NCI-H2029 treated with DMSO at 0.1 percent for 48 hours (cell line): ENCODE results near the gene STXBP3.
"Not testable (repeated sequence)": the region's sequence is repeated elsewhere in the genome, so short reads cannot be mapped to it uniquely, and the experiment has no call there.

Experiments
- DNase-seq: peaks from one replicate; lab custom pipeline; 2025; lab: John Stamatoyannopoulos, UW

Gene STXBP3

DNA sequence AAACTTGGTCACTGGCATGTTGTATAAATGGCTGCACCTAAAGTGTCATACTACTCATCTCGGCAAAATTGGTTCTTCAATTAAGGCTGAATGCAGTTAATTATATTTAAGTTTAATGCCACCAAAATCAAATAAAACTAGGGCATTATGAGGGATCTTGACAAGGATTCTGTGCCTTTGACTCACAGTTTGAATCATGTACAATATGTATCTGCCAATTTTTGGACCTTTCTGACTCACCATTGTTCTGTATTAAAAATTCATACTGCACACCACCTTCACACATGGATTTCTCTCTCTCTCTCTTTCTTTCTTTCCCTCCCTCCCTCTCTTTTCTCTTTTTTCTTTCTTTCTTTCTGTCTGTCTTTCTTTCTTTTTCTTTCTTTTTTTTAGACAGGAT is 14.1 kb upstream of the STXBP3 start:
- DNase-seq, result no peak

DNA sequence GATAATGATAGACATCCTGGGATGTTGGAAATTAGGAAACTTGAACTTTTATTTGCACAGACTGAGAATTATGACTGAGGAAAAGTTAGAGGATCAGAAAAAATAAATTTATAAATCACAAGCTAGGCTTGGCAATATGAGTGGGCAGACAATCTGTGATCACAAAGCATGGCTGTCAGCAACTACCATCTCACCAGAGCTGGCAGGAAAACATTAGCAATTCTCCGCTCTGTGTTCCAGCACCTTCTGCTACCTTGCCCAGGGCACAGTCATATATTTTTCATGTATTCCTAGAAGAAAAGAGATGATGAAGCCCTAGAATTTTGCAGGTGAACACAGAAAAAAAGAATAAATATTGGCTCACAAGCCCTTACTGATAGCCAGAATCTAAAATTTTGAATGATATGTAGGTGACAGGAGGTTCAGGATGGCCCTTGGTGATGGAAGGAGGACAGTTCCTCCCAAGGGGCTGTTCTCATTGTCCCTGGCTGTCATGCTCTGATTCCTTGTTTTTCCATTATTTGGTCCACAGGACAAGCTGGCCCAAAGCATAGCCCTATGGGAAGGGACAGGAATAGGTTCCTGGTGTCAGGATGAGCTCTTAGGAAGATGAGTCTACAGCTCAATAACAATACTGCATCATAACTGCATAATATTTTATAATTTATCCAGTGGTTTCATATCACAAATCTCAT is 12.2 kb upstream of the STXBP3 start:
- no peak for DNase-seq

DNA sequence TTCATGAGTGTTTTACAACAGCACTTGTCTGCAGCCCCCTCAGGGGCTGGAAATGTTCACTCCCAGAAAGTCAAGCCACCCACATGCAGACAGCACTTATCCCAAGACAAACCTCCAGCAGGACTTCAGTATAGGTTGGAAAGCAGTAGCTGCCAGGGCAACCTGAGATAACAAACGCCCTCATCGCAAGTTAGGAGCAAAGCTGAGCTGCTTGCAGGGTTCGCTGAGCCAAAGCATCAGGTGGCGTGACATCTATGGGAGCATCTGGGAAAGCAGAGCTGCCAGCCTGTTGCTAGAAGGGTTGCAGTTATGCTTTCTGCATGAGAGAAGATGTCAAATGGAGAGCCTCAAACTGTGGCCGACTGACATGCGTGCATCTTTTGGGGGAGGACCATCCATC is 4.2 kb upstream of the STXBP3 start:
- DNase-seq, result no peak

DNA sequence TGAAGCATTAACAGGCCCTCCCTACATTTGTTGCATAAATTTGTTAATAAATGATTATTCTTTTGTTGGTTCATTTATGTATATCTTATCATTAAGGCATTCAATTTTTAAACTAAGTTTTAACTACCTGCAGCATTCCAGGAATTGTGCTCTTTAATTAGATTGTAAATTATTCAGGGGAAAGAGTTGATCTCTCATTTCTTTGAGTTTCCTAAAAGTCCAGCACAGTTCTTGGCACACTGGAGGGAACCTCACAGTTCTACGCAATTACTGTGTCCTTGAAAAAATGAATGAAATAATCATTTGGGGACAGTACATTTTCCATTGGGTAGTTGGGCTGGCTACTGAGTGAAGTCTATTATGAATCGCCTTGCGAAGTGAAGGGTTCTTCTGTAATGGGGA is 493 bp upstream of the STXBP3 start:
- DNase-seq, result no peak

DNA sequence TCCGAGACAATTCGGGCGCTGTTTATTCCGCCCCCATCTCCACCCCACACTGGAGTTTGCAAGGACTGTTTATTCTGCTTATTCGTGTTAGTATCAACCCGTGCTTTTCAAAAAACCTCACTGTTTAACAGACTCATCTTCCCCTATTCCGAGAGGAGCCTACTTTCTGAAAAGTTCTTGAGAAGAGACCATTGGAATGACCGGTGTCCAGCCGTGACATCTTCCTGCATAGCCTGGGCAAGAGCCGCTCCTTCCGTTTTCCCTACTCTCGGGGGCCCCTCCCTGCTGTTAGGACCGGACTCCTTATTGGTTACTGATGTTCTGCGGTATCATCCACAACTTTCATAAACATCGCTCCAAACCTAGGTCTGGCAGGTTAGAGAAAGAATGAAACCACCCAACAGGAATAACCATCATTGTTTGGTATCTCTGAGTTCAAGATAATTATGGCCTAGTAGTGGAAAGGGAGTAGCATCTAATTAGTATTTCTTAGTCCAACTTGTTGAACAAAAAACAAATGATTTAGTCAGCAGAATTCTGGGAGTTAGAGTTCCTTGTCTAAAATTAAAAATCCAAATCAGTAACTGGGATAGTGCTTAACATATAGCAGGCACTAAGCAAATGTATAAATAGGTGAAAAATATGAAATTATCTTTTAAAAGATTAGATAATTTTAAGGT is 837 bp downstream of the STXBP3 start:
- DNase-seq, result peak; percentile 21

DNA sequence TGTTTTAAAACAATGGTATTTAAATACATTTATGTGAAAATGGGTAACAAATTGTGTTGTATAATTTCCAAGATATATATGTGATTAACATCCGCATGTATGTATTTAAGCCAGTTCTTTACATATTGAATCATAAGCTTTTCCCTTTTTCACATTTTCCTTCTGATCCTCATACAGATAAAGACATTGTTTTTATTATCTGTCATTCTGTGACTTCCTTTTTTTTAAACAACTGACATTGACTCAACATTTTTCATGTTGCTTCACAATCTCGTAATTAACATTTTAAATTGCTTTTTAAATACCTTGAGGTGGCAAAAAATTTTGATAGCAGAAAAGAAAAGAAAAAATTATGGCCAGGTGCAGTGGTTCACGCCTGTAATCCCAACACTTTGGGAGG is 1.4 kb downstream of the STXBP3 start:
- no peak for DNase-seq

DNA sequence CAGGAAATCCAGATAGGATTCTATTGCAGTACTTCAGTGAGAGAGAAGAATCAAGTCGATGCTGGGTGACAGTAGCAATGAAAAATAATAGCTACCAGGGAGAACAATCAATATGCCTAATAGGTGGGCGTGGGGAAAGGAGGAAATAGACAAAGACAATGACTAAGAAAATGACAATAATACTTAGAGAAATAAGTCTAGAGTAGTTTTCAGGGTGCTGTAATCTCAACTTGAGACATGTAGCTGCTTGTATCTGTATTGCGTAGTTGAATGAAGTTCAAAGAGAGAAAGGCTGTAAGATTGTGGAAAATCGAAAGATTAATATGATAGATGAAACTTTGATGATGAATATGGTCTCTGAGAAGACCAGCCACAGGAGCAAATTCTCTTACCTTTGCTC is 2.6 kb downstream of the STXBP3 start:
- no peak for DNase-seq

DNA sequence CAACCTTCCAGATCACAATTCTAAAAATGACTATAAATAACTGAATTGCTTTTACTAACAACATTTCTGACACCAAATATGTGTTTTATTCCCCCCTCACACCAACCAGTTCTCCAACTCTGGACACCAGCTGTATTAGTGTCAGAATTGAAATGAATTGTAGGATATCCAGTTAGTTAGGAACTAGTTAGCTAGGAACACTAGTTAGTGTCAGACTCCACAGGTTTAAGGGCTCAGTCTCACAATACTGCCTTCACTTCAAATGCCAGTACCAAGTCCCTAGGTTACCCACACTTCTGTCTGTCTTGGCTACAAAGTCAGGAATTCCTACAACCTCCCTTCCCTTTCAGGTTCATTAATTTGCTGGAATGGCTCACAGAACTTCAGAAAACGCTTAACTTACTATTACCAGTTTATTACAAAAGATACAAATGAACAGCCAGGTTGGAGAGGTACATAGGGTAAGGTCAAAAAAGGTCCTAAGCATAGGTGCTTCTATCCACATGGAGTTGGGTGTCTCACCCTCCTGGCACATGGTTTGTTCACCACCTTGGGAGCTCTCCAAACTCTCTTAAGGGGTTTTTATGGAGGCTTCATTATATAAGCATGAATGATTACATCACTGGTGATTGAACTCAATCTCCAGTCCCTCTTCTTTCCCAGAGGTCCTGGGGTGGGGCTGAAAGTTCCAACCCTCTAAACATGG is 4.2 kb downstream of the STXBP3 start:
- no peak for DNase-seq

DNA sequence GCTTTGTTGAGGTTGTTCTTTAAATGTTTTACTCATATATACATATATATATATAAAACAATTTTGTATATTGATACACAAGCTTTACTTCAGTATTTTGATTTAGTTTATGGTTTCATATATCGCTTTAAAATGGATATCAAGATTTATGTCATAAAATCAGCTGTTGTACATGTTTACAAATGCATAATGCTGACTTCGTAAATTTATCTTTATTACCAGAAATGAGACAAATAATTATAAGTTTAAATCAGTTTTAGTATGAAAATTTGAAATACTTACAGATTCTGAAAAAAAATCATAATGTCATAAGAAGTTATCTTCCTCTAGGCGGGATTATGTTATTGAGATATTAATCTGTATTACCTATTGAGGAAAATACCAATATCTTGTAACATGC is 6.9 kb downstream of the STXBP3 start:
- no peak for DNase-seq

DNA sequence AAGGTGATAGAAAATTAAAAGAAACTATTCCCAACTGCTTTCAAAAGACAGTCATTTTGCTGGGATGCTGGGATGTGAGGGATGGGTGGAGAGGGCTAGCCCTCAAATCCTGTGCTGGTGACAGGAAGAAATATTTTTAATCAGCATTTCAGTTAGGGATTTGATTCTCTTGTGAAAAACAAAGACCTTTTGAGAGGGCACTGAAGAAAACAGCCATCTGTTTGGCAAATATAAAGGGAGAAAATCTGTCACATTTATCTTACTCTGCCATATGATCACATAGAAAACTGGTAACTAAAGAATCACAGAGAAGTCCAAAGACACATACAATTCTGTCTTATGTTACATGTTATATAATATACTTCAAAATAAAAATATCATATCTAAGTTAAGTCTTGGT is 12.3 kb downstream of the STXBP3 start:
- DNase-seq, result no peak

DNA sequence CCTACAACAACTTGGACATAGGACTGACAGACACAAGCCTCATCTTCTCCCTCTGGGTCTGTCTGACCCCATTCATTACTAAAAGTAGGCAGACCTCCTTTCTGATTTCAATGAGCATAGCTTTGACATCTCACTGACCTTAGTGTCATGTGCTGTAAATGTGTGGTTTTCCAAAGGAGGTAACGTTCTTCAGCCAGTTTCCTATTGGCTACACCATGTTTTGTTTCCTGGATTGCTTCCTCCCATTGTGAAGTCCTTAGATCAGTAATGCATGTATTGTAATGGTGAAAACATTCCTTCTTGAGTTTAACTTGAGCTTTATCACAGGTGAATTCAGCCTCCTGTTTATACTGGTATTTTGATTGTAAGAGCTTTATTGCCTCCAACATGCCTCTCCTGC is 20.6 kb downstream of the STXBP3 start:
- no peak for DNase-seq

DNA sequence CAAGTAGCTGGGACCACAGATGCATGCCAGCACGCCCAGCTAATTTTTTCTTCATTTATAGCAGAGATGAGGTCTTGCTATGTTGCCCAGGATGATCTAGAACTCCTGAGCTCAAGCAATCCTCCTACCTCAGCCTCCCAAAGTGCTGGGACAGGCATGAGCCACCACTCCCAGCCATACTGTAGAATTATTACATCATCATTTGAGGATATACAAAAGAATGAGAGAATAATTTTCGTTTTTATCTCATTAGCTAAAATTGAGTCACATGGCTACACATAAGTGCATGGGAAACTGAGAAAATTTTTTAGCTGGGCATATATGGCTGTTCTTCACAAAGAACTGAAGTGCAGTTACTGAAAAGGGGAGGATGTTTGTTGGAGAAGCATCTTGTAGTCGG is 21.2 kb downstream of the STXBP3 start:
- no peak for DNase-seq

DNA sequence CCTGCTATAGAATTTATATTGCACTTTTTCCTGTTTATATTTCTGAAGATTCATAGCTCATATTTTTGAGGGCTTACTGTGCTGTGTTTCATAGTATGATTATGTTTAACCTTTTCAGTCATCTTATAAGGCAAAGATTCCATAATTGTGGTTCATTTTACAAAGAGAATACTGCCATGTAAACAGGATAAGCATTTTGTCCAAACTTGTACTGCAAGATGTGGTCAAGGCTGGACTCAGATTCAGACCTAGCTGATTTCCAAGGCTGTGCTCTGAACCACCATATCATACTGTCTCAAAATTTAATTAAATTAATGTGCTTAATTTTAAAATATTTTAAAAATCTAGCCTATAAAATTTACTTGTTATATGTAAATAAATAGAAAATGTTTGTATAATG is 31.4 kb downstream of the STXBP3 start:
- DNase-seq, result no peak

DNA sequence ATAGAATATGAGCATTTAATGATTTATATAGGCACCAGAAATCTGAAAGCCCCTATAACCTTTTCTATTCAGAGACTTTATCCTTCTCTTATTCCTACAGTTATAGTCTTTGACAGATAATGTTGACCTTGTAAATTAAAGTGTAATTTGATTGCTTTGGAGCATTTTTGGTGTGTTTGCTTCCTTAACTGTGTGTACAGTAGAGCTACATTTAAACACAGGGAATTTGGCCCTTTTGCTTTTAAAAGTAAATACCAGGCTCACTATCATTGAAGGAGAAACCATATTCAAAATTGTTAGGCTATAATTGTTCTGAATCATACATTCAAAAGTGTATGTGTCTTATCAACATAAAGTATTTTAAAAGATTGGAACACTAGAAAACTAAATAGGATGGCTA is 33.0 kb downstream of the STXBP3 start:
- DNase-seq, result no peak

DNA sequence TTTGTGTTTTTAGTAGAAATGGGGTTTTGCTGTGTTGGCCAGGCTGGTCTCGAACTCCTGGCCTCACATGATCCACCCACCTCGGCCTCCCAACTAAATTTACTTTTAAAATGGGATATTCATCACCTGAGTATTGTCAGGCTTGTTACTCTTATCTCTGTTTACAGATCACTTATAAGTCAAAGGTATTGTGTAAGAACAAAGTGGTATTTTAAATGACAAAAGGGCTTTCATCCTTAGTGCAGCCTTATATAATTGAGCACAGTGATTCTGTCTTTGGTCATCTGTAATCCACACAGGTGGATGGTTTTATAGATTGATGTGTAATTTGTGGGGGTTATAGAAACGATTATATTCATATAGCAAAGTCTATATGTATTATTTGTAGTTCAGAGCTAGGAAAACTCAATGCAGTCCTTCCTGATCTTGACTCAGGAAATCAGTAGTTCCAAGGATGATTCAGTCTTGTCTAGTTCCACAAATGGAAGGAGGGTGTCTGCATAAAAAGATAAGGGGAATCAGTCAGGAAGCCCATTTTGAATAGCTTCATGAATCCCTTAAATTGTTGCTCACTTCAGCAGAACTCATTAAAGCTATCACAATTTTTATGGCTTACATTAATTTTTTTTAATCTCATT is 34.6 kb downstream of the STXBP3 start:
- DNase-seq, result no peak

DNA sequence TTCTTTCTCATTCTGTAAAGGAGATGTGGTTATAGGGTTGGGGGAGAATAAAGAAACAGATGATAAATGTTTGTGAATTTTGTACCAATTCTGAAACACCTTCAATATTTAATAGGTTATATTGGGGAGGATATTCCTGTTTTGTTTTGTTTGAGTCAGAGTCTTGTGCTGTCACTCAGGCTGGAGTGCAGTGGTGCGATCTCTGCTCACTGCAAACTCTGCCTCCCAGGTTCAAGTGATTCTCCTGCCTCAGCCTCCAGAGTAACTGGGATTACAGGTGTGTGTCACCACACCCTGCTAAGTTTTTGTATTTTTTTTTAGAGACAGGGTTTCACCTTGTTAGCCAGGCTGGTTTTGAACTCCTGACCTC is 35.1 kb downstream of the STXBP3 start:
- DNase-seq, result not testable (repeated sequence)

DNA sequence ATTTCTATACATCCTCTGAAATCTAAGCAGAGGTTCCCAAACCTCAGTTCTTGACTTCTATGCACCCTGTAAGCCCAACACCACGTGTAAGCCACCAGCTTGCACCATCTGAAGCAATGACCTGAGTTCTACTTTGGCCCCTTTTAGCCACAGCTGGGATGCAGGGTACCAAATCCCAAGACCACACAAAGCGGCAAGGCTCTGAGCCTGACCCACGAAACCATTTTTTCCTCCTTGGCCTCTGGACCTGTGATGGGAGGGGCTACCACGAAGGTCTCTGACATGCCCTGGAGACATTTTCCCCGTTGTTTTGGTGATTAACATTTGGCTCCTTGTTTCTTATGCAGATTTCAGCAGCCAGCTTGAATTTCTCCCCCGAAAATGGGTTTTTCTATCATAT is 38.8 kb downstream of the STXBP3 start:
- DNase-seq, result no peak

DNA sequence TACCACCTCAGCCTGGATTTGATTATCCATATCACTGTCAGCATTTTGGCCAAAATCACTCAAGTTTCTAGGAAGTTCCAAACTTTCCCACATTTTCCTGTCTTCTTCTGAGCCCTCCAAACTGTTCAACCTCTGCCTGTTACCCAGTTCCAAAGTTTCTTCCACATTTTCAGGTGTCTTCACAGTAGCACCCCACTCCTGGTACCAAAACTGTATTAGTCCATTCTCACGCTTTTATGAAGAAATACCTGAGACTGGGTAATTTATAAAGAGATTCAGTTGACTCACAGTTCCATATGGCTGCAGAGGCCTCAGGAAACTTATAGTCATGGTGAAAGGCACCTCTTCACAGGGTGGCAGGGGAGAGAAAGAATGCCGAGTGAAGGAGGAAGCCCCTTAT is 39.4 kb downstream of the STXBP3 start:
- no peak for DNase-seq

DNA sequence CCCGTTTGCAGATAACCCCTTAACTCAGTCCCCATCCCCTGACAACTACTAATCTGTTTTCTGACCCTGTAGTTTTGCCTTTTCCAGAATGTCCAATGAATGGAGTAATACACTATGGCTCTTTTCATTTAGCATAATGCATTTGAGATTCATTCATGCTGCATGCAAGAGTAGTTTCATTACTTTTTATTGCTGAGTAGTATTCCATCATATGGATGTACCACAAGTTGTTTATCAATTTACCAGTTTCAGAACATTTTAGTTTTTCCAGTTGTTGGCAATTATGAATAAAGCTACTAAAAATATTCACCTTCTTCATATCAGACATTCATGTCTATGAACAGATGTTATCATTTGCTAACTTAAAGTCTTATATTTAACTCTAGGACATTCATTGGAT is 45.3 kb downstream of the STXBP3 start:
- no peak for DNase-seq

DNA sequence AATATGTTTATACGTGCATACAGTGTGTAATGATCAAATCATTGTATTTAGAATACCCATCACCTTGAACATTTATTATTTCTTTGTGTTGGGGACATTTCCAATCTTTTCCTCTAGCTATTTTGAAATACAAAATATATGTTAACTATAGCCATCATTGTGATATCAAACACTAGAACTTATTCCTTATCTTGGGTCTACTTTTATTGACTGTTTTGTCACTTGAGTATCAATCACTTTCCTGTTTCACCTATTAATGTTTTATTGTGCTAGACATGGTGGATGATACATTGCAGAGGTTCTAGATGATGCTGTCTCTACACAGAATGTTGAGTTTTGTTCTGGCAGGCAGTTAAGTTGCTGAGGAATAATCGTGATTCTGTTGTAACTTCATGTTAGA is 45.9 kb downstream of the STXBP3 start:
- no peak for DNase-seq

DNA sequence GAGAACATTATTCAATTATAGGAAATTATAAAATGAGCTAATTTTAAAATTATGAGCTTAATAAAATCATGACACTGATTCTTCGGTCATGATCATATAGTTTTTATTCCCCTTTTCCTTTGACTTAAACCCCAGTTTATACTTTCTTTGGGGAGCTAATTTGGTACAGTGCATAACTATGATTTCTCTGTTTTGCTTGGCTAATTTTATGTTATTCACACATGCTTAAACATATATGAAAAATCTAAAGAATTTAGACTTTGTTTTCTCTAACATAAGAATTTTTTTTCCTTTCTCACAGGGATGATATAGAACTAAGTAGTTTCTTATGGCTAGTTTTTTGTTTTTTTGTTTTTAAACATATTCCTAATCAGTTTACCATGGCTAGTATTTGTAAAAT is 52.5 kb downstream of the STXBP3 start:
- no peak for DNase-seq

DNA sequence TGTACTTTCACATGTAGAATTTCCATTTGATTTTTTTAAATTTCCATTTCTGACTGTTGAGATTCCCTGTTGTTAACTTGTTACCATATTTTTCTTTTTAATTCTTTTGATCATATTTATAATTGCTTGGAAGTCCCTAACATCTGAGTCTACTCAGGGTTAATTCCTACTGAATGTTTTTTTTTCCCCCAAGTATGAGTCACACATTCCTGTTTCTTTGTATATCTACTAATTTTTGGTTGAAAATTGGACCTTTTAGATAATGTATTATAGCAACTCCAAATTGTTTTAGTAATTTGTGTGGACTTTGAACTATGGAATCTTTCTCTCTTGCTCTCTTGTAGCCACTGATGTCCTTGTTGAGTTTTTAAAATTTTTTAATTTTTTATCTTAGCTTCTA is 54.6 kb downstream of the STXBP3 start:
- DNase-seq, result no peak

DNA sequence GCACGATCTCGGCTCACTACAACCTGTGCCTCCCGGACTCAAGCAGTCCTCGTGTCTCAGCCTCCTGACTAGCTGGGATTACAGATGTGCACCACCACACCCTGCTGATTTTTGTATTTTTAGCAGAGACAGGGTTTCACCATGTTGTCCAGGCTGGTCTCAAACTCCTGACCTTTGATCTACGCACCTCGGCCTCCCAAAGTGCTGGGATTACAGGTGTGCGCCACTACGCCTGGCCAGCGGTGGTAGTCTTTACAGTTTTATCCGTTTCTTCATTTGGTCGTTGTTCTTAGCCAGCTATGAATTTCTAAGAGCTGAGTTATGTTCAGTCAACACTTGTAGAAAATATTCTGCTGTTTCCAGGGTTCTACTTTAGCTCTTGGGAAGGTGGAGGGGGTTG is 57.1 kb downstream of the STXBP3 start:
- DNase-seq, result no peak
